Subcutaneous adipose tissue (tissue), 4 donors: ENCODE data around the gene TMC7. TPM values are rescaled to one million over a fixed set of nuclear protein-coding genes. Genes with fewer than 3 reads are reported as not detected.

ENCODE experiments used
- CTCF ChIP-seq: fragments of 450-650 bp; IDR thresholded peaks from one replicate; pipeline ENCODE4 v1.5.1; 2016; ENCODE audit warnings: low read depth, mild to moderate bottlenecking, control low read depth, antibody characterized with exemption, moderate library complexity
- total RNA-seq, 4 donors: library from RNA; depleted of rRNA; stranded (reverse); fragments of >200 nt; gene quantifications; one replicate each; pipeline ENCODE4 v1.1.0, GENCODE V29; 2016

The TMC7 gene
- total RNA-seq, 4 donors from 2014 or later: 0.44 to 4.3 (median 2.0) TPM

- TF ChIP-seq CTCF: no peak
These were observed 84.6 kb downstream of the TMC7 start for GRCh38 chr16:19068237-19068815.

- TF ChIP-seq CTCF: no peak
These were observed 88.4 kb downstream of the TMC7 start for GRCh38 chr16:19071811-19072777.

GRCh38 chr16:19073344-19073743 lies 89.6 kb downstream of the TMC7 start:
- no peak for TF ChIP-seq CTCF

- no peak for TF ChIP-seq CTCF
These were observed 90.1 kb downstream of the TMC7 start for GRCh38 chr16:19073863-19074262.

- TF ChIP-seq CTCF: no peak
These were observed 91.8 kb downstream of the TMC7 start for GRCh38 chr16:19075511-19075910.

- TF ChIP-seq CTCF: no peak
These were observed 94.1 kb downstream of the TMC7 start for GRCh38 chr16:19077879-19078278.

GRCh38 chr16:19083670-19084069 lies 99.9 kb downstream of the TMC7 start:
- TF ChIP-seq CTCF: no peak
